ENCODE data around the gene GMPR.

The GMPR gene

GRCh38 chr6:16302721-16303552 lies 64.5 kb downstream of the GMPR start:
- no peak for DNase-seq (ENCODE audit: low spot score)

- no peak for DNase-seq (ENCODE audit: low spot score)
Observed at GRCh38 chr6:16305246-16305725, 66.9 kb downstream of the GMPR start.

- DNase-seq (ENCODE audit: low spot score): no peak
Observed at GRCh38 chr6:16305788-16306187, 67.4 kb downstream of the GMPR start.

GRCh38 chr6:16306334-16306733 lies 67.9 kb downstream of the GMPR start:
- DNase-seq (ENCODE audit: low spot score): no peak

- DNase-seq (ENCODE audit: low spot score): no peak
Observed at GRCh38 chr6:16311763-16312162, 73.4 kb downstream of the GMPR start.

GRCh38 chr6:16313732-16314131 lies 75.3 kb downstream of the GMPR start:
- DNase-seq (ENCODE audit: low spot score): no peak

GRCh38 chr6:16314296-16314695 lies 75.9 kb downstream of the GMPR start:
- no peak for DNase-seq (ENCODE audit: low spot score)

GRCh38 chr6:16316741-16317251 lies 78.4 kb downstream of the GMPR start:
- no peak for DNase-seq (ENCODE audit: low spot score)

- DNase-seq (ENCODE audit: low spot score): no peak
Observed at GRCh38 chr6:16318538-16318937, 80.2 kb downstream of the GMPR start.

- no peak for DNase-seq (ENCODE audit: low spot score)
Observed at GRCh38 chr6:16318953-16319720, 80.8 kb downstream of the GMPR start.

- peak; percentile 85 for DNase-seq (ENCODE audit: low spot score)
Observed at GRCh38 chr6:16319813-16320532, 81.6 kb downstream of the GMPR start.

- DNase-seq (ENCODE audit: low spot score): peak; percentile 77
Observed at GRCh38 chr6:16320533-16321340, 82.3 kb downstream of the GMPR start.

- DNase-seq (ENCODE audit: low spot score): no peak
Observed at GRCh38 chr6:16321341-16321710, 82.9 kb downstream of the GMPR start.

GRCh38 chr6:16321826-16322225 lies 83.4 kb downstream of the GMPR start:
- no peak for DNase-seq (ENCODE audit: low spot score)

GRCh38 chr6:16322666-16323312 lies 84.4 kb downstream of the GMPR start:
- peak; percentile 83 for DNase-seq (ENCODE audit: low spot score)

- no peak for DNase-seq (ENCODE audit: low spot score)
Observed at GRCh38 chr6:16324184-16324583, 85.8 kb downstream of the GMPR start.

GRCh38 chr6:16324606-16325225 lies 86.3 kb downstream of the GMPR start:
- no peak for DNase-seq (ENCODE audit: low spot score)

- no peak for DNase-seq (ENCODE audit: low spot score)
Observed at GRCh38 chr6:16326531-16326930, 88.1 kb downstream of the GMPR start.

- no peak for DNase-seq (ENCODE audit: low spot score)
Observed at GRCh38 chr6:16326971-16327776, 88.8 kb downstream of the GMPR start.

Measured in globus pallidus (tissue), 1 donor.